ENCODE results near the gene CBY3.
"Not testable (repeated sequence)": the region's sequence is repeated elsewhere in the genome, so short reads cannot be mapped to it uniquely, and the experiment has no call there.

DNA sequence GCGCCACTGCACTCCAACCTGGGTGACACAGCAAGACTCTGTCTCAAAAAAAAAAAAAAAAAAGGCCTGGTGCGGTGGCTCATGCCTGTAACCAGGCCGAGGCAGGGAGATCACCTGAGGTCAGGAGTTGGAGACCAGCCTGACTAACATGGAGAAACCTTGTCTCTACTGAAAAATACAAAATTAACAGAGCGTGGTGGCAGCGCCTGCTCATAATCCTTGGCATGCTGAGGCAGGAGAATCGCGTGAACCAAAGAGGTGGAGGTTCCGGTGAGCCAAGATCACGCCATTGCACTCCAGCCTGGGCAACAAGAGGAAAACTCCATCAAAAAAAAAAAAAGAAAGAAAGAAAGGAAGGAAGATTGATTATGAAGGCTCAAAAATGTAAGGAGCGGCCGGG is 41.5 kb downstream of the CBY3 start:
- TF ChIP-seq CTCF (IDR thresholded peaks at IDR 0.05; ENCODE audit: low read depth, low read length); POLR2A (IDR thresholded peaks at IDR 0.05; ENCODE audit: extremely low read depth, insufficient read length); MAX (IDR thresholded peaks at IDR 0.05; ENCODE audit: low read depth, low read length): not testable (repeated sequence)
